H1 (cell line): ENCODE data around the gene COL5A1. TPM values are rescaled to one million over a fixed set of nuclear protein-coding genes. Genes with fewer than 3 reads are reported as not detected.

Experiments used
- FOSL1 ChIP-seq: IDR thresholded peaks from 2 replicates; pipeline ENCODE4 v1.6.1; 2011; ENCODE audit warnings: mild to moderate bottlenecking, low read depth, low read length, moderate library complexity; ENCODE audit not compliant: insufficient read depth
- SP2 ChIP-seq: IDR thresholded peaks from 2 replicates; pipeline ENCODE4 v1.6.1; 2012; ENCODE audit warnings: mild to moderate bottlenecking, low read length, inconsistent platforms
- polyA plus RNA-seq, 7 experiments: library from polyadenylated mRNA; depleted of rRNA in 3 of 7; stranded (reverse) in 5 of 7; unstranded in 2 of 7; fragments of >200 nt in 5 of 7; fragments of 200-250 nt in 2 of 7; gene quantifications; 1 replicate in 5 of 7; 2 replicates in 1 of 7; 4 replicates in 1 of 7; pipeline versions ENCODE4 v1.2.1 to v1.2.3, GENCODE V29; 2011 to 2013; ENCODE audit warnings: missing spikeins in 2 of 7, mixed read lengths in 2 of 7
- total RNA-seq: library from RNA; stranded (reverse); fragmentation: NEBNext Ultra II Directional; extraction: Animal tissue kit (Norgen Biotek cat#: 25700); gene quantifications from 2 replicates; pipeline ENCODE4 v1.2.1, GENCODE V29; 2021

COL5A1 gene
- total and polyA plus RNA-seq, 2 of the 8 experiments (the other 6 are each of a cell fraction or from before 2014, with no cell fraction given) = 3.8 to 12.0 TPM

DNA sequence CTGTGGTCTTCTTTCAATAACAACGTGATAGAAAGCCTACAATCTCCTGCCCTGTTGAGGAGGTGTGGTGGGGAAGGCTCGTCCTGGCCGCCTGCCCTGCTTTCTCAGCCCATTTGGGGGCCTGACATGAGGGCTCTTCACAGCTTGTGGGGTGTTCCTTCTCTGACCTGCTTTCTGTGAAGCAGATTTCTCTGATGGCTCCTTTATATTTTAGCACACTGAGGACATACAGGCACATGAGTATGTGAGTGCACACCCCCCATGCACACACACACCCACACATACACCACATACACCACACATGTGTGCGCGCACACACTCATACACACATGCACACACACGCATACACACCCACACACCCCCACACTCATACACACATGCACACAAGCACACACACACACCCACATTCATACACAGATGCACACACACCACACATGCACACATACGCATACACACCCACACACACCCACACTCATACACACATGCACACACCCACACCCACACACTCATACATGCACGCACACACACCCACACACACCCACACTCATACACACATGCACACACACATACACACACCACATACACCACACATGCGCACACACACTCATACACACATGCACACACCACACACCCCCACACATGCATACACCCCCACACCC, 117.5 kb downstream of the COL5A1 start (continued):
- no peak for TF ChIP-seq FOSL1
- no peak for TF ChIP-seq SP2
